GM06990 (cell line): Measurements from ENCODE around the gene LIPC.

ENCODE experiments used
- DNase-seq: peaks from one replicate; pipeline ENCODE4 v3.0.0-alpha.2; 2011; ENCODE audit not compliant: insufficient read length; ENCODE audit errors: extremely low read depth
- H3K27me3 ChIP-seq: replicated peaks from 2 replicates; pipeline ENCODE4 v1.6.0; 2011; ENCODE audit warnings: low read length; ENCODE audit not compliant: control insufficient read depth, insufficient read depth
- H3K36me3 ChIP-seq: 2 replicates; pipeline ENCODE4 v1.5.1; 2011; ENCODE audit warnings: low read length; ENCODE audit not compliant: control insufficient read depth, insufficient read depth
- H3K4me3 ChIP-seq: replicated peaks from 2 replicates; pipeline ENCODE4 v1.5.1; 2011; ENCODE audit warnings: low read depth, mild to moderate bottlenecking, control low read depth, low read length
- CTCF ChIP-seq: IDR thresholded peaks from 2 replicates; pipeline ENCODE4 v1.5.1; 2011; ENCODE audit warnings: low read length, control low read depth, mild to moderate bottlenecking, inconsistent platforms; ENCODE audit not compliant: insufficient read depth, poor library complexity, severe bottlenecking

LIPC gene

GRCh38 chr15:58505581-58505980 is 73.8 kb downstream of the LIPC start:
- no peaks in the 10 kb centered on the region for H3K36me3 ChIP-seq
- no peak for TF ChIP-seq CTCF
- no peaks in the 10 kb centered on the region for H3K27me3 ChIP-seq
- H3K4me3 ChIP-seq = no peak overlapping the region
- DNase-seq = no peak

DNA sequence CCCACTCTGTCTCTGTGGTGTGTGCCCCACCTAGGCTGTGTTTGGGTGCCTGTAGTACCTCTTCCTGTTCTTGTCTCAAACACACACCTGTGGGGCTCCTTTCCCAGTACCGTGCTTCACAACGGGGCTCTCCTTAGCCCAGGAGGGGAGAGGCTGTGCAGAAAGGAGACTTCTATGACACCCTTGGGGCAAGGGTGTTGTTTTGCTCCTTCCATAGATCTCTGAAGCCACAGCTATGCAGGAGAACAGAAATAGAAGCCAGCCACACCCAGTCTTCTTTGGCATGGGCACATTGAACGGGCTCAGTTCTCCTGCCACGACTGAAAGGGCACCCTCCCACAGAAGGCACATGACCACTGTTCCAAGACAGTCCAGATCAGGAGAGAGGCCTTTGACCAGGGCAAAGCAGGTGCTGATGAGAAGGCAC is 74.3 kb downstream of the LIPC start:
- Histone ChIP-seq H3K36me3 (no peaks in the 10 kb centered on the region), H3K4me3 (no peak overlapping the region), H3K27me3 (no peaks in the 10 kb centered on the region)
- TF ChIP-seq CTCF = no peak
- DNase-seq = no peak

DNA sequence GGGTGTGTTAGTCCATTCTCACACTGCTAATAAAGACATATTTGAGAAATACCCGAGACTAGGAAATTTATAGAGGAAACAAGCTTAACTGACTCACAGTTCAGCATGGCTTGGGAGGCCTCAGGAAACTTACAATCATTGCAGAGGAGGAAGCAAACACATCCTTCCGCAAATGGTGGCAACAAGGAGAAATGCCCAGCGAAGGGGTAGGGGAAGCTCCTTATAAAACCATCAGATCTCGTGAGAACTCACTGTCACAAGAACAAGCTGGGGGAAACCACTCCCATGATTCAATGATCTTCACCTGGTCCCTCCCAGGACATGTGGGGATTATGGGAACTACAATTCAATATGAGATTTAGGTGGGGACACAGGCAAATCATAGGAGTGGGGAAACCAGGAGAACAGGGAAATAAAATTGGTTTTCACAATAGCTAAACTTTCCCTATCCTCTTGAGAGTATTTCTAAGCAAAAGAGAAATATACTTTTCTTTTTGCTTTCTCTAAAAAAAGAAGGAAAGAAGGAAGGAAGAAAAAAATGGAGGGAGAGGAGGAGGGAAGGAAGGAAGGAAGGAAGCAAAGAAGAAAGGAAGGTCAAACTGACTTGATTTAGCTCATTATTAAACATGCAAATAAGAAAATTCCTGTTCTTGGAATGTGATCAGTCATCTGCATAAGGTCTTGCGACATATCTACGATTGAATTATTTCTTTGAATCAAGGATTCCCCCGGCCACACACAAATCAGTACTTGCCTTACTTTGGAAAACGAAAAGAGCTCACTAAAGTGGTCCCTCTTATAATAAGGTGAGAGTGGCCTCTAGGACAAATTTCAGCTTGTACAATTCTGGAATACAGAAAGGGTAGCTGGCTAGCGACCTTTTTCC is 75.2 kb downstream of the LIPC start:
- Histone ChIP-seq H3K36me3 (no peaks in the 10 kb centered on the region), H3K27me3 (no peaks in the 10 kb centered on the region), H3K4me3 (no peak overlapping the region)
- no peak for TF ChIP-seq CTCF
- no peak for DNase-seq

DNA sequence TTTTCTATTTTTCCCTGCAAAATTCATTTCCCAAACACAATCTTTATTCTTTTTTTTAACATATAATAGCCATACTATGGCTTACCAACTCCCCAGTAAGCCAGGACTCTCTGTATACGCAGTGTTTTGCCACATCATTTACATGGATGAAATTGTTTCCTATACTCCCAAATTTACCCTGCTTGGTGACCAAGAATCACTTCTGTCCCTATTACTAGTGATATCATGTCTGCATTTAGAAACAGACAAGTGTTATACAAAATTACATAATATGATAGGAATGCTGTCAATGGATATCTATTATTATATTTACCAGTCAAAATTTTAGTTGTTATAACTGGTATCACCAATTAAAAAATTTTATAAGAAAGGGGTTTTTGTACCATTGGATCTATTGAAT is 77.8 kb downstream of the LIPC start:
- no peak for TF ChIP-seq CTCF
- Histone ChIP-seq H3K36me3 (no peaks in the 10 kb centered on the region), H3K27me3 (no peaks in the 10 kb centered on the region), H3K4me3 (no peak overlapping the region)
- no peak for DNase-seq

GRCh38 chr15:58510715-58511598 is 79.2 kb downstream of the LIPC start:
- no peak for DNase-seq
- H3K4me3 ChIP-seq = no peak overlapping the region
- no peaks in the 10 kb centered on the region for H3K36me3 ChIP-seq
- TF ChIP-seq CTCF = no peak
- H3K27me3 ChIP-seq = no peaks in the 10 kb centered on the region
